ENCODE data around the gene PEX5L. TPM values are rescaled to one million over a fixed set of nuclear protein-coding genes. Genes with fewer than 3 reads are reported as not detected.

The PEX5L gene
- total and polyA plus RNA-seq, 2 donors (not counting 1 experiment from before 2014, with no cell fraction given): not detected

GRCh38 chr3:179775416-179776122 is 261.2 kb downstream of the PEX5L start:
- peaks cover 11% of the 10 kb centered on the region for H3K9me3 Mint-ChIP-seq (ENCODE audit: insufficient read depth)
- H3K9ac ChIP-seq (ENCODE audit: low read length): no peak overlapping the region
- H4K20me1 ChIP-seq (ENCODE audit: control insufficient read depth, insufficient read depth, low read length, poor library complexity, severe bottlenecking): no peaks in the 10 kb centered on the region
- no peaks in the 10 kb centered on the region for H3K4me1 ChIP-seq (ENCODE audit: control insufficient read depth in 2 of 2, insufficient read depth in 2 of 2, low read length in 2 of 2)
- H3K9me3 ChIP-seq (ENCODE audit: control extremely low read depth in 1 of 3, control insufficient read depth in 2 of 3, insufficient read depth in 1 of 3, low read length in 2 of 3): peaks cover 0 to 13% (median 4%) of the 10 kb centered on the region in 3 donors
- no peak overlapping the region for H3K27ac ChIP-seq (ENCODE audit: low read length in 2 of 2)
- DNase-seq (no peak), ATAC-seq (ENCODE audit: low read depth) (no peak)
- no peak overlapping the region for H3K4me3 Mint-ChIP-seq
- no peak for TF ChIP-seq EZH2 (IDR thresholded peaks at IDR 0.05; ENCODE audit: borderline replicate concordance, insufficient read depth, low read depth, low read length, poor library complexity, severe bottlenecking)
- TF ChIP-seq CTCF (IDR thresholded peaks at IDR 0.05): no peak
- H3K27ac Mint-ChIP-seq: no peak overlapping the region
- CTCF ChIA-PET: no interaction called here
- POLR2A ChIA-PET: no interaction called here
- no peak overlapping the region for H3K4me2 ChIP-seq (replicated peaks; ENCODE audit: low read depth, low read length, poor library complexity, severe bottlenecking)
- no peaks in the 10 kb centered on the region for H3K27me3 ChIP-seq (replicated peaks in 1 of 4; ENCODE audit: control extremely low read depth in 1 of 4, control insufficient read depth in 3 of 4, insufficient read depth in 4 of 4, low read length in 3 of 4)
- no peak overlapping the region for H3K4me3 ChIP-seq (ENCODE audit: control extremely low read depth in 1 of 5, extremely low read depth in 1 of 5, insufficient read depth in 1 of 5, low read depth in 2 of 5, low read length in 4 of 5)
- H3K36me3 ChIP-seq (replicated peaks in 1 of 2; ENCODE audit: control extremely low read depth in 1 of 2, control insufficient read depth in 1 of 2, extremely low read depth in 1 of 2, insufficient read depth in 2 of 2, low read length in 1 of 2): peaks cover 0 to 3% of the 10 kb centered on the region in 2 experiments
- WGBS (ENCODE audit: insufficient coverage): 98% methylated on average over 22 of the region's 28 CpGs
- no peaks in the 10 kb centered on the region for H3K4me1 Mint-ChIP-seq
- H2AFZ ChIP-seq (ENCODE audit: insufficient read depth, low read depth, low read length, poor library complexity, severe bottlenecking): no peak overlapping the region
- H3K79me2 ChIP-seq (ENCODE audit: control insufficient read depth, insufficient read depth, low read length): no peaks in the 10 kb centered on the region
- intact Hi-C loops (cut with micrococcal nuclease): no loop called here
- no peaks in the 10 kb centered on the region for H3K27me3 Mint-ChIP-seq

DNA sequence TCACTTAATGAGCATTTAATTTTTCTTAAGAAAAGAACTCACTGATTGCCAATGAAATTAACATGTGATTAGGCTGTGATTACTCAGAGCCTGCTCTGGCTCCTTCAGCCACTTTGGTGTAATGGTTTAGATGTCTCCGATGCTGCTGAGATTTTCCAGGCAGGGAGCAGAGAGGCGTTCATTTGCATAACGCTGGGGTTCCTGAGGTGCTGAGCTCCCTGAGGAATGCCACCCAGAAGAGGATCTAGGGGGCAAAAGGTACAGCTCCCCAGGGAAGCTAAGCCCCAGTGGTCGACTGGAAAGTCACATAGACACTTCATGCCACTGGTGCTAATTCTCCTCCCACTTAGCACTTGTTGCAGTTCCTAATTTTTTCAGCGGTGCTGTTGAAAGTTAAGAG is 264.4 kb downstream of the PEX5L start:
- H3K4me1 Mint-ChIP-seq: peaks cover 6% of the 10 kb centered on the region
- Histone ChIP-seq H3K27me3 (replicated peaks in 1 of 4; ENCODE audit: control extremely low read depth in 1 of 4, control insufficient read depth in 3 of 4, insufficient read depth in 4 of 4, low read length in 3 of 4) (no peaks in the 10 kb centered on the region), H3K36me3 (replicated peaks in 1 of 2; ENCODE audit: control extremely low read depth in 1 of 2, control insufficient read depth in 1 of 2, extremely low read depth in 1 of 2, insufficient read depth in 2 of 2, low read length in 1 of 2) (peaks cover 1 to 3% of the 10 kb centered on the region in 2 experiments), H4K20me1 (ENCODE audit: control insufficient read depth, insufficient read depth, low read length, poor library complexity, severe bottlenecking) (no peaks in the 10 kb centered on the region), H3K27ac (ENCODE audit: low read length in 2 of 2) (no peak overlapping the region), H3K9ac (ENCODE audit: low read length) (no peak overlapping the region), H3K4me2 (replicated peaks; ENCODE audit: low read depth, low read length, poor library complexity, severe bottlenecking) (no peak overlapping the region), H3K79me2 (ENCODE audit: control insufficient read depth, insufficient read depth, low read length) (no peaks in the 10 kb centered on the region), H3K4me1 (ENCODE audit: control insufficient read depth in 2 of 2, insufficient read depth in 2 of 2, low read length in 2 of 2) (no peaks in the 10 kb centered on the region), H3K9me3 (ENCODE audit: control extremely low read depth in 1 of 3, control insufficient read depth in 2 of 3, insufficient read depth in 1 of 3, low read length in 2 of 3) (peaks cover 0 to 5% (median 0%) of the 10 kb centered on the region in 3 donors), H3K4me3 (ENCODE audit: control extremely low read depth in 1 of 5, extremely low read depth in 1 of 5, insufficient read depth in 1 of 5, low read depth in 2 of 5, low read length in 4 of 5) (no peak overlapping the region), H2AFZ (ENCODE audit: insufficient read depth, low read depth, low read length, poor library complexity, severe bottlenecking) (no peak overlapping the region)
- ChIA-PET POLR2A (no interaction called here), CTCF (no interaction called here)
- intact Hi-C loops (cut with micrococcal nuclease): no loop called here
- DNase-seq (no peak), ATAC-seq (ENCODE audit: low read depth) (no peak)
- no peak for TF ChIP-seq EZH2 (IDR thresholded peaks at IDR 0.05; ENCODE audit: borderline replicate concordance, insufficient read depth, low read depth, low read length, poor library complexity, severe bottlenecking)
- no peak for TF ChIP-seq CTCF (IDR thresholded peaks at IDR 0.05)
- no peaks in the 10 kb centered on the region for H3K27me3 Mint-ChIP-seq
- no peak overlapping the region for H3K27ac Mint-ChIP-seq
- H3K9me3 Mint-ChIP-seq (ENCODE audit: insufficient read depth): no peaks in the 10 kb centered on the region
- WGBS (ENCODE audit: insufficient coverage): 95% methylated on average over 3 of the region's 5 CpGs
- no peak overlapping the region for H3K4me3 Mint-ChIP-seq
